Panc1 (cell line): Measurements from ENCODE around the gene ZNF384.

ENCODE experiments used
- SIN3A ChIP-seq: IDR thresholded peaks from 2 replicates; pipeline ENCODE4 v1.6.1; 2012; ENCODE audit warnings: low read depth, mild to moderate bottlenecking, low read length, moderate library complexity, borderline replicate concordance; ENCODE audit not compliant: insufficient read depth
- TF ChIP-seq, protein P1 (sequence below): fragments of 450-650 bp; IDR thresholded peaks from 2 replicates; pipeline ENCODE4 v1.5.1; 2017; ENCODE audit warnings: mild to moderate bottlenecking
- TF ChIP-seq, protein P2 (sequence below), 2 experiments: IDR thresholded peaks; 2 replicates each; pipeline ENCODE4 v1.6.1; 2011 to 2012; ENCODE audit warnings: low read depth in 2 of 2, control low read depth in 1 of 2, low read length in 1 of 2, mild to moderate bottlenecking in 1 of 2, moderate library complexity in 1 of 2; ENCODE audit not compliant: insufficient read depth in 1 of 2

DNA sequence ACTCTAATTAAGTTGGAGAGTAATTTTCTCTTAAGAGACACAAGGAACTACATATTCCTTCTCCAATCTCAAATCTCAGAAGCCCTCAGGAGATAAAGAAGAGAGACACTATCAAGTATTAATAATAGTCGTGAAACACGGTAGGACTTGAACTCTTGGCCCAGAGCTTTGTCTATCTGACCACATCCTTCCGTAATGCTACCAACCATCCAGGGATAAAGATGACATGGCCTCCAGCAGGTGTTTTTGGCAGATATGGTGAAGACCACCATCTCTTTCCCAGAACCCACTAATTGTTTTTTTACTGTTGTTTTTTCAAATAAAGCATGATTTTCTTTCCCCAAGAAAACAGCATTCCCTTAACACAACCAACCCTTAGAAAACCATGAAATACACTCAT lies 3.4 kb downstream of the ZNF384 start:
- TF ChIP-seq, protein P1, sequence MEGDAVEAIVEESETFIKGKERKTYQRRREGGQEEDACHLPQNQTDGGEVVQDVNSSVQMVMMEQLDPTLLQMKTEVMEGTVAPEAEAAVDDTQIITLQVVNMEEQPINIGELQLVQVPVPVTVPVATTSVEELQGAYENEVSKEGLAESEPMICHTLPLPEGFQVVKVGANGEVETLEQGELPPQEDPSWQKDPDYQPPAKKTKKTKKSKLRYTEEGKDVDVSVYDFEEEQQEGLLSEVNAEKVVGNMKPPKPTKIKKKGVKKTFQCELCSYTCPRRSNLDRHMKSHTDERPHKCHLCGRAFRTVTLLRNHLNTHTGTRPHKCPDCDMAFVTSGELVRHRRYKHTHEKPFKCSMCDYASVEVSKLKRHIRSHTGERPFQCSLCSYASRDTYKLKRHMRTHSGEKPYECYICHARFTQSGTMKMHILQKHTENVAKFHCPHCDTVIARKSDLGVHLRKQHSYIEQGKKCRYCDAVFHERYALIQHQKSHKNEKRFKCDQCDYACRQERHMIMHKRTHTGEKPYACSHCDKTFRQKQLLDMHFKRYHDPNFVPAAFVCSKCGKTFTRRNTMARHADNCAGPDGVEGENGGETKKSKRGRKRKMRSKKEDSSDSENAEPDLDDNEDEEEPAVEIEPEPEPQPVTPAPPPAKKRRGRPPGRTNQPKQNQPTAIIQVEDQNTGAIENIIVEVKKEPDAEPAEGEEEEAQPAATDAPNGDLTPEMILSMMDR: no peak
- no peak for TF ChIP-seq SIN3A
- TF ChIP-seq, protein P2, sequence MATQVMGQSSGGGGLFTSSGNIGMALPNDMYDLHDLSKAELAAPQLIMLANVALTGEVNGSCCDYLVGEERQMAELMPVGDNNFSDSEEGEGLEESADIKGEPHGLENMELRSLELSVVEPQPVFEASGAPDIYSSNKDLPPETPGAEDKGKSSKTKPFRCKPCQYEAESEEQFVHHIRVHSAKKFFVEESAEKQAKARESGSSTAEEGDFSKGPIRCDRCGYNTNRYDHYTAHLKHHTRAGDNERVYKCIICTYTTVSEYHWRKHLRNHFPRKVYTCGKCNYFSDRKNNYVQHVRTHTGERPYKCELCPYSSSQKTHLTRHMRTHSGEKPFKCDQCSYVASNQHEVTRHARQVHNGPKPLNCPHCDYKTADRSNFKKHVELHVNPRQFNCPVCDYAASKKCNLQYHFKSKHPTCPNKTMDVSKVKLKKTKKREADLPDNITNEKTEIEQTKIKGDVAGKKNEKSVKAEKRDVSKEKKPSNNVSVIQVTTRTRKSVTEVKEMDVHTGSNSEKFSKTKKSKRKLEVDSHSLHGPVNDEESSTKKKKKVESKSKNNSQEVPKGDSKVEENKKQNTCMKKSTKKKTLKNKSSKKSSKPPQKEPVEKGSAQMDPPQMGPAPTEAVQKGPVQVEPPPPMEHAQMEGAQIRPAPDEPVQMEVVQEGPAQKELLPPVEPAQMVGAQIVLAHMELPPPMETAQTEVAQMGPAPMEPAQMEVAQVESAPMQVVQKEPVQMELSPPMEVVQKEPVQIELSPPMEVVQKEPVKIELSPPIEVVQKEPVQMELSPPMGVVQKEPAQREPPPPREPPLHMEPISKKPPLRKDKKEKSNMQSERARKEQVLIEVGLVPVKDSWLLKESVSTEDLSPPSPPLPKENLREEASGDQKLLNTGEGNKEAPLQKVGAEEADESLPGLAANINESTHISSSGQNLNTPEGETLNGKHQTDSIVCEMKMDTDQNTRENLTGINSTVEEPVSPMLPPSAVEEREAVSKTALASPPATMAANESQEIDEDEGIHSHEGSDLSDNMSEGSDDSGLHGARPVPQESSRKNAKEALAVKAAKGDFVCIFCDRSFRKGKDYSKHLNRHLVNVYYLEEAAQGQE (IDR thresholded peaks at IDR 0.05; ENCODE audit: insufficient read depth in 1 of 2, low read depth in 2 of 2, low read length in 1 of 2): no peak
